Natural killer cell (primary cell): ENCODE measurements around the gene SORT1. TPM values are rescaled to one million over a fixed set of nuclear protein-coding genes. Genes with fewer than 3 reads are reported as not detected.

Experiments used
- ATAC-seq, 3 donors: fragments of 150-1000 bp in 2 of 3; fragments of 200-7000 bp in 1 of 3; cut with Tn5 transposase; 1 replicate in 1 of 3; 2 replicates in 2 of 3; pipeline ENCODE4 v1.10.0; 2021; ENCODE audit warnings: mild to moderate bottlenecking in 2 of 3, moderate library complexity in 2 of 3
- DNase-seq, 2 donors: peaks; one replicate each; pipeline versions ENCODE4 v3.0.0 to v3.0.0-alpha.2; 2013 to 2021; ENCODE audit warnings: mixed read lengths in 1 of 2
- H3K27ac ChIP-seq: one replicate; pipeline ENCODE4 v1.5.1; 2013; ENCODE audit warnings: mild to moderate bottlenecking, low read length
- H3K27me3 ChIP-seq: one replicate; pipeline ENCODE4 v1.6.1; 2013; ENCODE audit warnings: low read length; ENCODE audit not compliant: control insufficient read depth, insufficient read depth
- H3K36me3 ChIP-seq: one replicate; pipeline ENCODE4 v1.6.1; 2013; ENCODE audit warnings: low read length; ENCODE audit not compliant: control insufficient read depth, insufficient read depth
- H3K4me1 ChIP-seq: one replicate; pipeline ENCODE4 v1.6.1; 2013; ENCODE audit warnings: low read length; ENCODE audit not compliant: control insufficient read depth, insufficient read depth
- H3K4me3 ChIP-seq: one replicate; pipeline ENCODE4 v1.5.1; 2013; ENCODE audit warnings: low read length
- H3K9me3 ChIP-seq: one replicate; pipeline ENCODE4 v1.6.1; 2013; ENCODE audit warnings: low read length; ENCODE audit not compliant: control insufficient read depth, insufficient read depth
- H3K27ac Mint-ChIP-seq, 2 donors: one replicate each; pipeline ENCODE4 v1.8.0; 2022; ENCODE audit warnings: mild to moderate bottlenecking in 2 of 2, mixed read lengths in 2 of 2, moderate library complexity in 1 of 2
- H3K27me3 Mint-ChIP-seq, 2 donors: one replicate each; pipeline ENCODE4 v1.8.0; 2022; ENCODE audit warnings: low read depth in 2 of 2, mixed read lengths in 2 of 2
- H3K36me3 Mint-ChIP-seq: one replicate; pipeline ENCODE4 v1.8.0; 2022; ENCODE audit warnings: mixed read lengths
- H3K4me1 Mint-ChIP-seq, 2 donors: one replicate each; pipeline ENCODE4 v1.8.0; 2022; ENCODE audit warnings: mixed read lengths in 2 of 2
- H3K4me3 Mint-ChIP-seq: one replicate; pipeline ENCODE4 v1.8.0; 2022; ENCODE audit warnings: mild to moderate bottlenecking, moderate library complexity, mixed read lengths
- H3K9me3 Mint-ChIP-seq, 2 donors: one replicate each; pipeline ENCODE4 v1.8.0; 2022; ENCODE audit warnings: mixed read lengths in 2 of 2
- CTCF ChIP-seq: fragments of 200-600 bp; IDR thresholded peaks from one replicate; pipeline ENCODE4 v1.8.0; 2022; ENCODE audit warnings: antibody characterized with exemption
- WGBS: methylation state at CpG from one replicate; pipeline ENCODE4 v1.1.7; 2013; ENCODE audit warnings: missing lambda C conversion rate; ENCODE audit not compliant: insufficient coverage; 5-methylcytosine and 5-hydroxymethylcytosine counted together
- intact Hi-C: fragments of 100-400 bp; cut with micrococcal nuclease; formaldehyde crosslinking; loops from one replicate; pipeline ENCODE4 v1.14.2; 2022
- total RNA-seq, 4 donors: library from RNA; stranded (reverse); fragments of 120-200 nt in 1 of 4; gene quantifications; one replicate each; pipeline versions ENCODE4 v1.2.3 to v1.2.4, GENCODE V29; 2013 to 2022

SORT1 gene
- total RNA-seq, 3 donors from 2014 or later (not counting 1 experiment from before 2014, with no cell fraction given): 2.7 to 7.1 (median 3.7) TPM

GRCh38 chr1:109373126-109373525, 24.6 kb downstream of the SORT1 start:
- Mint-ChIP-seq H3K27ac (no peak overlapping the region), H3K36me3 (no peaks in the 10 kb centered on the region), H3K4me3 (no peak overlapping the region), H3K4me1 (peaks cover 8% of the 10 kb centered on the region in 2 donors), H3K27me3 (peaks cover 0 to 8% of the 10 kb centered on the region in 2 donors), H3K9me3 (no peaks in the 10 kb centered on the region)
- WGBS: 60% methylated on average over 5 of the region's 5 CpGs
- Histone ChIP-seq H3K36me3 (no peaks in the 10 kb centered on the region), H3K4me1 (no peaks in the 10 kb centered on the region), H3K27ac (no peak overlapping the region), H3K4me3 (no peak overlapping the region), H3K9me3 (no peaks in the 10 kb centered on the region), H3K27me3 (no peaks in the 10 kb centered on the region)
- DNase-seq (no peak), ATAC-seq (no peak)
- TF ChIP-seq CTCF: no peak
- intact Hi-C loops: no loop called here

- intact Hi-C loops: no loop called here
- Mint-ChIP-seq H3K4me1 (peaks cover 8% of the 10 kb centered on the region in 2 donors), H3K36me3 (no peaks in the 10 kb centered on the region), H3K27me3 (peaks cover 0 to 8% of the 10 kb centered on the region in 2 donors), H3K27ac (no peak overlapping the region), H3K9me3 (no peaks in the 10 kb centered on the region), H3K4me3 (no peak overlapping the region)
- no peaks in the 10 kb centered on the region for H3K27me3 ChIP-seq
- H3K4me1 ChIP-seq: no peaks in the 10 kb centered on the region
- H3K36me3 ChIP-seq: no peaks in the 10 kb centered on the region
- ATAC-seq (no peak), DNase-seq (no peak)
- no peak overlapping the region for H3K4me3 ChIP-seq
- 94% methylated on average over 5 of the region's 6 CpGs for WGBS
- TF ChIP-seq CTCF: no peak
- H3K9me3 ChIP-seq: no peaks in the 10 kb centered on the region
- no peak overlapping the region for H3K27ac ChIP-seq
Measured at GRCh38 chr1:109372281-109372680, 25.4 kb downstream of the SORT1 start.

GRCh38 chr1:109371341-109371739, 26.4 kb downstream of the SORT1 start:
- H3K36me3 ChIP-seq: no peaks in the 10 kb centered on the region
- DNase-seq: no peak
- TF ChIP-seq CTCF: no peak
- 76% methylated on average over 4 of the region's 4 CpGs for WGBS
- Mint-ChIP-seq H3K27me3 (peaks cover 0 to 8% of the 10 kb centered on the region in 2 donors), H3K9me3 (no peaks in the 10 kb centered on the region), H3K4me1 (peaks cover 8% of the 10 kb centered on the region in 2 donors), H3K36me3 (no peaks in the 10 kb centered on the region), H3K27ac (no peak overlapping the region), H3K4me3 (no peak overlapping the region)
- no peak overlapping the region for H3K4me3 ChIP-seq
- no peaks in the 10 kb centered on the region for H3K27me3 ChIP-seq
- H3K27ac ChIP-seq: no peak overlapping the region
- no peaks in the 10 kb centered on the region for H3K4me1 ChIP-seq
- H3K9me3 ChIP-seq: no peaks in the 10 kb centered on the region
- no peak for ATAC-seq
- intact Hi-C loops: no loop called here

- Histone ChIP-seq H3K4me3 (no peak overlapping the region), H3K4me1 (no peaks in the 10 kb centered on the region), H3K27me3 (no peaks in the 10 kb centered on the region), H3K9me3 (no peaks in the 10 kb centered on the region), H3K36me3 (no peaks in the 10 kb centered on the region), H3K27ac (no peak overlapping the region)
- Mint-ChIP-seq H3K4me1 (peaks cover 8% of the 10 kb centered on the region in 2 donors), H3K27ac (no peak overlapping the region), H3K36me3 (no peaks in the 10 kb centered on the region), H3K9me3 (no peaks in the 10 kb centered on the region), H3K27me3 (peaks cover 0 to 8% of the 10 kb centered on the region in 2 donors), H3K4me3 (no peak overlapping the region)
- no peak for TF ChIP-seq CTCF
- intact Hi-C loops: no loop called here
- DNase-seq (no peak), ATAC-seq (no peak)
- WGBS: 11% methylated on average over 7 of the region's 7 CpGs
Measured at GRCh38 chr1:109370712-109371340, 26.9 kb downstream of the SORT1 start.
